ENCODE measurements around the gene HES2. TPM values are rescaled to one million over a fixed set of nuclear protein-coding genes. Genes with fewer than 3 reads are reported as not detected.
"Not testable (repeated sequence)": the region's sequence is repeated elsewhere in the genome, so short reads cannot be mapped to it uniquely, and the experiment has no call there.

HES2 gene
- total and polyA plus RNA-seq, 2 experiments from 2014 or later: not detected

GRCh38 chr1:6399294-6399693 is 20.4 kb downstream of the HES2 start:
- H3K9me3 ChIP-seq (ENCODE audit: low read depth): no peaks in the 10 kb centered on the region
- H3K36me3 ChIP-seq: no peaks in the 10 kb centered on the region
- no peak overlapping the region for H3K4me3 ChIP-seq
- no peak for DNase-seq (ENCODE audit: low read depth in 1 of 2, low spot score in 1 of 2)
- TF ChIP-seq CTCF (IDR thresholded peaks at IDR 0.05; ENCODE audit: low read depth, low read length): no peak
- no peaks in the 10 kb centered on the region for H3K27me3 ChIP-seq
- peaks cover 1% of the 10 kb centered on the region for H3K4me1 ChIP-seq (ENCODE audit: low read depth)
- H3K27ac ChIP-seq: no peak overlapping the region

DNA sequence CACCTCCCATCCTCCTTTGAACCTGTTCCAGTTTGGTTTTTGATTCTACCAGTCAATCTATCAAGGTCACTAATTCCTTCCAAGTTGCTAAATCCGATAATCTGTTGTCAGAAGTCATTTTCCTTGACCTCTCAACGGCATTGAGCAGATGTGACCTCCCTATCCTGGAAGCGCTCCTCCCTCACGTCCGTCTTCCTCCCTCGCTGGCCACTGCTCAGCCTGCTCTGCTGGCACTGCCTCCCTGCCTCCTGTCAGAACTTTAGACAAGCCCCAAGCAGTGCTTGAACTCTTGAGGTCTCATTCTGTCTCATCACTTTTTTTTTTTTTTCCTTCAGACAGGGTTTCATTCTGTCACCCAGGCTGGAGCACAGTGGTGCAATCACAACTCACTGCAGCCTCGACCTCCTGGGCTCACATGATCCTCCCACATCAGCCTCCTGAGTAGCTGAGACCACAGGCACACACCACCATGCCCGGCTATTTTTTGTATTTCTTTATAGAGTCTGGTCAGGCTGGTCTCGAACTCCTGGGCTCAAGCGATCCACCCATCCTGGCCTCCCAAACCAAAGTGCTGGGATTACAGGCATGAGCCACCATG is 21.8 kb downstream of the HES2 start:
- no peaks in the 10 kb centered on the region for H3K36me3 ChIP-seq
- no peak overlapping the region for H3K4me3 ChIP-seq
- no peak for DNase-seq (ENCODE audit: low read depth in 1 of 2, low spot score in 1 of 2)

GRCh38 chr1:6396998-6397397 is 22.7 kb downstream of the HES2 start:
- peaks cover 4% of the 10 kb centered on the region for H3K4me1 ChIP-seq (ENCODE audit: low read depth)
- H3K27me3 ChIP-seq: peaks cover 8% of the 10 kb centered on the region
- no peak overlapping the region for H3K27ac ChIP-seq
- no peaks in the 10 kb centered on the region for H3K9me3 ChIP-seq (ENCODE audit: low read depth)
- peak; percentile 14 for TF ChIP-seq CTCF (IDR thresholded peaks at IDR 0.05; ENCODE audit: low read depth, low read length)
- no peak overlapping the region for H3K4me3 ChIP-seq
- H3K36me3 ChIP-seq: no peaks in the 10 kb centered on the region
- DNase-seq (ENCODE audit: low read depth in 1 of 2, low spot score in 1 of 2): no peak

More for the DNA sequence above, 21.8 kb downstream of the HES2 start:
- TF ChIP-seq CTCF (IDR thresholded peaks at IDR 0.05; ENCODE audit: low read depth, low read length): no peak
- peaks cover 4% of the 10 kb centered on the region for H3K4me1 ChIP-seq (ENCODE audit: low read depth)
- no peaks in the 10 kb centered on the region for H3K9me3 ChIP-seq (ENCODE audit: low read depth)
- no peak overlapping the region for H3K27ac ChIP-seq
- H3K27me3 ChIP-seq: no peaks in the 10 kb centered on the region

DNA sequence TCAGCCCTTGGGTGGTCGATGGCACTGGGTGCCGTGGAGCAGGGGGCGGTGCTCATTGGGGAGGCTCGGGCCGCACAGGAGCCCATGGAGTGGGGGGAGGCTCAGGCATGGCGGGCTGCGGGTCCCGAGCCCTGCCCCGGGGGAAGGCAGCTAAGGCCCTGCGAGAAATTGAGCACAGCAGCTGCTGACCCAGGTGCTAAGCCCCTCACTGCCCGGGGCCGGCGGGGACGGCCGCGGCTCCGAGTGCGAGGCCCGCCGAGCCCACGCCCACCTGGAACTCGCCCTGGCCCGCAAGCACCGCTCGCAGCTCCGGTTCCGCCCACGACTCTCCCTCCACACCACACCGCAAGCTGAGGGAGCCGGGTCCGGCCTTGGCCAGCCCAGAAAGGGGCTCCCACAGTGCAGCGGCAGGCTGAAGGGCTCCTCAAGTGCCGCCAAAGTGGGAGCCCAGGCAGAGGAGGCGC is 23.9 kb downstream of the HES2 start:
- DNase-seq (ENCODE audit: low read depth in 1 of 2, low spot score in 1 of 2); H3K36me3 ChIP-seq; H3K4me3 ChIP-seq; H3K27ac ChIP-seq; H3K4me1 ChIP-seq (ENCODE audit: low read depth); H3K9me3 ChIP-seq (ENCODE audit: low read depth): not testable (repeated sequence)
- peaks cover 16% of the 10 kb centered on the region for H3K27me3 ChIP-seq

GRCh38 chr1:6395130-6395529 is 24.6 kb downstream of the HES2 start:
- H3K4me3 ChIP-seq; H3K4me1 ChIP-seq (ENCODE audit: low read depth); DNase-seq (ENCODE audit: low read depth in 1 of 2, low spot score in 1 of 2); H3K27ac ChIP-seq; H3K9me3 ChIP-seq (ENCODE audit: low read depth); H3K36me3 ChIP-seq: not testable (repeated sequence)
- H3K27me3 ChIP-seq: peaks cover 16% of the 10 kb centered on the region

DNA sequence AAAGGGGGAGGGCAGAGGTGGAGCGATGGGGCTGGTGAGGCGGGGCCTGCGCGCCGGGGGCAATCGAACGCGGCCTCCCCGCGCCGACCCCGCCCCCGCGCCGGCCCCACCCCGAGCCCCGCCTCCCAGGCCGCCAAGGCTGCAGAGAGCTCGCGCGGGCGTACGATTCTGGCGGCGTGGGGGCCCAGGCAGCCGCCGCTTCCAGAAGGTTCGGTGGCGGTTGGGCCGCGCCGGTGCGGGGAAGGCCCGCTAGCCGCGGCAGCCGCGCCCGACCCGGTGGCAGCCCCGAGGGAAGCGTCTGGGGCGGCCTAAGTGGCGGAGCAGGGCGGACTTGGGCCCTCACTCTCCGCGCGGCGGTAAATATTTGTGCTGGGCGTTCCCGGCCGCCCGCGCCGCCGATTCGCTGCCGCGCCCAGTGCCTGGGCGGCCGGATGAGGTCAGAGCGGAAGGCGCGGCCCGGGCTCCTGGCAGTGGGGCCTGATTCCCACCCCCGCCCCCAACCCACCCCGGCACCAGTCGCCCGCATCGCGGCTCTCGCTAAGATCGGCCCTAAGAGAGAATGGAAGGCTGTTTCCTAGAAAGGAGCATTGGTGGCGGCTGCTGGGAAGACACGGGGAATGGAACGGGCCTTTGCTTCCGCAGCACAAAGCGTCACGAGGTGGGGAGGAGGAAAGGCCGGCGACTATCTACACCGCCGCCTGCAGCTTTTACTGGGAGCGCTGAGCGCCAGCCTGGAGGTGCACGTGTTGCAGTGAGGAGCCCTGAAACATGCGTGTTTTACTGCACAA is 26.1 kb downstream of the HES2 start, which contains the start of gene ACOT7:
Gene ACOT7, minus strand, starts transcription at position 368 of the 788 bp plus-strand sequence. CDS start 368 bp downstream, outside the sequence.
- no peaks in the 10 kb centered on the region for H3K36me3 ChIP-seq
- peaks cover 16% of the 10 kb centered on the region for H3K27me3 ChIP-seq
- H3K27ac ChIP-seq: peak within 1 kb of the TSS; percentile 97
- H3K4me3 ChIP-seq: peak within 1 kb of the TSS; percentile 54
- peak; percentile 93 for DNase-seq (ENCODE audit: low read depth in 1 of 2, low spot score in 1 of 2)
- no peaks in the 10 kb centered on the region for H3K9me3 ChIP-seq (ENCODE audit: low read depth)
- peaks cover 4% of the 10 kb centered on the region for H3K4me1 ChIP-seq (ENCODE audit: low read depth)
- TF ChIP-seq CTCF (IDR thresholded peaks at IDR 0.05; ENCODE audit: low read depth, low read length): peak; percentile 38
